Right kidney (tissue), 1 donor: ENCODE measurements around the gene TECRL.

ENCODE experiments used
- DNase-seq: peaks from one replicate; pipeline ENCODE4 v3.0.0-alpha.2; 2016

TECRL gene

GRCh38 chr4:64327237-64327636 lies 82.0 kb downstream of the TECRL start:
- DNase-seq: no peak

GRCh38 chr4:64326507-64326906 lies 82.7 kb downstream of the TECRL start:
- no peak for DNase-seq

GRCh38 chr4:64306255-64306565 lies 103.0 kb downstream of the TECRL start:
- DNase-seq: no peak

GRCh38 chr4:64305565-64306254 lies 103.5 kb downstream of the TECRL start:
- no peak for DNase-seq

GRCh38 chr4:64272432-64272831 lies 136.8 kb downstream of the TECRL start:
- no peak for DNase-seq

- no peak for DNase-seq
Measured at GRCh38 chr4:64271601-64272081, 137.6 kb downstream of the TECRL start.

GRCh38 chr4:64266669-64267068 lies 142.6 kb downstream of the TECRL start:
- no peak for DNase-seq

- no peak for DNase-seq
Measured at GRCh38 chr4:64266263-64266662, 143.0 kb downstream of the TECRL start.

- no peak for DNase-seq
Measured at GRCh38 chr4:64251781-64252180, 157.5 kb downstream of the TECRL start.

- DNase-seq: no peak
Measured at GRCh38 chr4:64250488-64250887, 158.8 kb downstream of the TECRL start.

- DNase-seq: no peak
Measured at GRCh38 chr4:64250061-64250460, 159.2 kb downstream of the TECRL start.

- no peak for DNase-seq
Measured at GRCh38 chr4:64248186-64248585, 161.1 kb downstream of the TECRL start.

GRCh38 chr4:64230709-64231310 lies 178.4 kb downstream of the TECRL start:
- DNase-seq: no peak
